ENCODE data around the gene RPA3.
A peak's percentile ranks its signal among the peaks of the same experiment; 100 is the strongest.

The RPA3 gene

DNA sequence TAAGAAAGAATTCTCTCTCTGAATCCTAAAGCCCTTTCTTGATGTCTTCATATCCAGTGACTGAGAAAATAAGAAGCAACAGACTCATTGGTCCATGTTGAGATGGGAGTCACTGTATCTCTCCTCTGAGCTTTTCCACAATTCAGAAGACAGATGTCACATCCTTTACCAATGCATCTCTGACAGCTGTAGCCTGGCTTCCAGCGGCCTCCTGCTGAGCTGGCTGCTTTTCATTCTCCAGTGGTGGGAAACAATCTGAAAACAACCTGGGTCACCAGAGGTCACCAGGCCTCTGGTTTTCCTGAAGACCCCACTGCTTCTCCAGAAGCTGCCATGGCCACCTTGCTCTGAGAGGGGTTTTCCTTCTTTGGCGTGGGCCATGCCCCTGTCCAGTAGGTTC, 18.3 kb upstream of the RPA3 start:
- no peak for DNase-seq (ENCODE audit: low read depth)
- H3K4me3 ChIP-seq (ENCODE audit: low read depth, low read length) = no peak overlapping the region
- TF ChIP-seq, protein P1, sequence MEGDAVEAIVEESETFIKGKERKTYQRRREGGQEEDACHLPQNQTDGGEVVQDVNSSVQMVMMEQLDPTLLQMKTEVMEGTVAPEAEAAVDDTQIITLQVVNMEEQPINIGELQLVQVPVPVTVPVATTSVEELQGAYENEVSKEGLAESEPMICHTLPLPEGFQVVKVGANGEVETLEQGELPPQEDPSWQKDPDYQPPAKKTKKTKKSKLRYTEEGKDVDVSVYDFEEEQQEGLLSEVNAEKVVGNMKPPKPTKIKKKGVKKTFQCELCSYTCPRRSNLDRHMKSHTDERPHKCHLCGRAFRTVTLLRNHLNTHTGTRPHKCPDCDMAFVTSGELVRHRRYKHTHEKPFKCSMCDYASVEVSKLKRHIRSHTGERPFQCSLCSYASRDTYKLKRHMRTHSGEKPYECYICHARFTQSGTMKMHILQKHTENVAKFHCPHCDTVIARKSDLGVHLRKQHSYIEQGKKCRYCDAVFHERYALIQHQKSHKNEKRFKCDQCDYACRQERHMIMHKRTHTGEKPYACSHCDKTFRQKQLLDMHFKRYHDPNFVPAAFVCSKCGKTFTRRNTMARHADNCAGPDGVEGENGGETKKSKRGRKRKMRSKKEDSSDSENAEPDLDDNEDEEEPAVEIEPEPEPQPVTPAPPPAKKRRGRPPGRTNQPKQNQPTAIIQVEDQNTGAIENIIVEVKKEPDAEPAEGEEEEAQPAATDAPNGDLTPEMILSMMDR (IDR thresholded peaks at IDR 0.05; ENCODE audit: low read depth, low read length, missing control alignments) = no peak

DNA sequence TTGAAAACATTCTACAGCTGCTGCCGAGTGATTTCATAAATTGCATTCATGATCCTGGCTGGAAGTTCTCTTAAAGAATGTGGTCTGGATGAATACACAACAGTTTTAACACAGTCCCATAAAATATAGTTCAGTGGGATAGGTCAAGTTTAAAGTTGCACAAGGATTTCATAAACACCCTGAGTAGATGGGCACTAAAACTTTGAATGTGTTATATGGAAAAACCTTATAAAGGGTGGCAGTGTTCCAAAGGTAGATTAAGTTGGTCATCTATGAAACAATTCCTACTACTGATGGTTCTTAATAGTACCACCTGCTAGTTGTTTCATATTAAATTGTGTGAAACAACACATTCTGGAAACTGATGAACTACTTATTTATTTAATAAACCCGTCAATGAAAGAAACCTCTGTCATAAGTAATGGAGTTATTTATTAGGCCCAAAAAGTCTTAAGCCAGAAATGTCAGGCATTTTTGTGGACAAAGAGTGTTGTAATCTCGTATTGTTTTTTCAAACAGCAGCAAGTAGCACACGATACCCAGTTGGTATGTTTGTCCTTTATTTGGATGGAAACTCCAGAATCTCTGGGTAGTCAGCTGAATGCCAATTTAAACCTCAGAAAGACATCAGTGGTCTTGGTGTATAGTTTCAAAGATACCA, 14.3 kb upstream of the RPA3 start:
- H3K4me3 ChIP-seq (ENCODE audit: low read depth, low read length) = no peak overlapping the region
- no peak for DNase-seq (ENCODE audit: low read depth)
- TF ChIP-seq, protein P1 (IDR thresholded peaks at IDR 0.05; ENCODE audit: low read depth, low read length, missing control alignments) = no peak

DNA sequence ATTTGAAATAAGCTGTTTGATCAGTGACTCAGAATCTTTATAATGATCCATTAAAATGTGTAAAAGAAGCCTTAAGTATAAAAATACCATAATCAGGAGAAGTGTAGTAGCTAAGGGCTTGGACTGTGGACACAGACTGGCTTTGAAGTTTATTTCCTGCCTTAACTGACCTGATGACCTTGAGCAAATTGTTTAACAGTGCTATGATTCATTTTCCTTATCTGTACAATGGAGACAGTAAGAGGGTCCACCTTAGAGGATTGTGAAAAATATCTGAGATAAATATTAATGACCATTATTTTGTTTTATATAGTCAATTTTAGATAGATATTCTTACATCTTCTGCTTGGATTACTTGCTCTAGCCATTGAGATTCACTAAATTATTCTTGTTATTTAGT, 13.3 kb upstream of the RPA3 start:
- TF ChIP-seq, protein P1 (IDR thresholded peaks at IDR 0.05; ENCODE audit: low read depth, low read length, missing control alignments) = no peak
- no peak for DNase-seq (ENCODE audit: low read depth)

DNA sequence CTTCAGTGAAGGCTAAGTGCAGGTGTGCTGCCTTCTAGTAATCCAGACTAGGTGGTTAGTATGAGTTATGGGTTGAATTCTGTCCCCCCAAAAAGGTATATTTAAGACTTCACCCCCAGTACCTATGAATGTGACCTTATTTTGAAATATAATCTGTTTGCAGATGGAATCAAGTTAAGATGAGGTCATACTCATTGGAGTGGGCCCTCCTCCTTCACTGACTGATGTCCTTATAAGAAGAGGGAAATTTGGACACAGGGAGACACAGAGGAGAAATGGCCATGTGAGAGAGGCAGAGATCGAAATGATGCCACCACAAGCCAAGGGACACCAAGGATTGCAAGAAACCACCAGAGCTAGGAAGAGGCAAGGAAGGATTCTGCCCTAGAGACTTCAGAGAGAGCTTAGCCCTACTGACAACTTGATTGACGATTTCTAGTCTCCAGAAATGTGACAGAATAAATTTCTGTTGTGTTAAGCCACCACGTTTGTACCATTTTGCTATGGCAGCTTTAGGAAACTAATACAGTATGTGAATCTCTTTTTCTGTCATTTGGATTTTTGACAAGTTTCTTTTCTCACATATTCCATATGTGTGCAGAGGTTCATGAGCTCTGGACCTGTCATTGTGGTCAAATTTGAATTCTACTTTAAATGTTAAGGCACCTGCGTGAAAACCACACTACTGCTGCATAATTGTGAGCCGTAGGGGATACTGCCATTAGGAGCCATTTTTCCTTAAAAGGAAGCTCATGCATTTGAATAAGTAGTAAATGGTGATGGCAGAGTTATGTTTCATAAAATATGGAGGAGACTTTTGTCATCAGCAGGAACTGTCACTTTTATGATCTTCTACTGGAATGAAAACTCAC, 2.6 kb upstream of the RPA3 start:
- no peak for DNase-seq (ENCODE audit: low read depth)
- TF ChIP-seq, protein P1 (IDR thresholded peaks at IDR 0.05; ENCODE audit: low read depth, low read length, missing control alignments) = no peak
- no peak overlapping the region for H3K4me3 ChIP-seq (ENCODE audit: low read depth, low read length)

More for the DNA sequence above, 13.3 kb upstream of the RPA3 start:
- H3K4me3 ChIP-seq (ENCODE audit: low read depth, low read length) = no peak overlapping the region

DNA sequence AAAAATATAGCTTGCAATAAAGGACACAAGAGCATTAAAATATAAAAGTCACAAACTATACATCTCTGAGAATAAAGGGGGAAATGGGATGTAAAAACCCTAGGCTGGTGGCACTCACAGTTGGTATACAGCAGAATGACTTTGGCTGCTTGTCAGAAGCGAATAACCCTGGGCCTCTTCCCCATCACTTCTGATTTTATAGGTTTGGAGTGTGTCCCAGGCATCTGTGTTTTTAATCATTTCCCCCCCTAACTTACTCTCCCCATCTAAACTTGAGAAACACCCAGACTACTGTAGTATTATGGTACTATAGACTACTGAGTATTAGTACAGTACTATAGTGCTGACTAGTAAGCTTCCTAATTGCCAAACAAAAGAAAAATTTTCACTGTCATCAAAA, 1.8 kb upstream of the RPA3 start:
- no peak overlapping the region for H3K4me3 ChIP-seq (ENCODE audit: low read depth, low read length)
- TF ChIP-seq, protein P1 (IDR thresholded peaks at IDR 0.05; ENCODE audit: low read depth, low read length, missing control alignments) = no peak
- no peak for DNase-seq (ENCODE audit: low read depth)

DNA sequence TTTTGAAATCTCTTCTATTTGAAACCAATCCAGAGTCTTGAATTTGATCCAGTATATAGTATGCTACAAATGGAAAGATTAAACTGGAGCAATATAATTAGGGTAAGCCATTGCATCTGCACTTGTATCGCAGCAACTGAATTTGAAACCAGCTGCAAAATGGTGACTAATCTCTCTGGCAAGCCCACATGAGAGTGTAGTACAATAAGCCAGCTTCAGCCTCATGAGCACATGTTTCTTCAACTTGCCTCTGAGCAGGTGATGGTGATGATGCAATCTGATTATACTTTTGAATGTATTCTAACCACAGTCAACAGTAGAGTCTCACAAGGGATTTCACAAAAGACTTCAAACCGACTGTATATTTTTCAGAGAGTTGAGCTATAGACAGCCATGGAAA, 829 bp upstream of the RPA3 start:
- TF ChIP-seq, protein P1 (IDR thresholded peaks at IDR 0.05; ENCODE audit: low read depth, low read length, missing control alignments) = no peak
- H3K4me3 ChIP-seq (ENCODE audit: low read depth, low read length) = no peak overlapping the region
- peak; percentile 79 for DNase-seq (ENCODE audit: low read depth)

Data from GM12864 (cell line).